Measurements from ENCODE around the gene EMP2.
"Not testable (repeated sequence)": the region's sequence is repeated elsewhere in the genome, so short reads cannot be mapped to it uniquely, and the experiment has no call there.

EMP2 gene

DNA sequence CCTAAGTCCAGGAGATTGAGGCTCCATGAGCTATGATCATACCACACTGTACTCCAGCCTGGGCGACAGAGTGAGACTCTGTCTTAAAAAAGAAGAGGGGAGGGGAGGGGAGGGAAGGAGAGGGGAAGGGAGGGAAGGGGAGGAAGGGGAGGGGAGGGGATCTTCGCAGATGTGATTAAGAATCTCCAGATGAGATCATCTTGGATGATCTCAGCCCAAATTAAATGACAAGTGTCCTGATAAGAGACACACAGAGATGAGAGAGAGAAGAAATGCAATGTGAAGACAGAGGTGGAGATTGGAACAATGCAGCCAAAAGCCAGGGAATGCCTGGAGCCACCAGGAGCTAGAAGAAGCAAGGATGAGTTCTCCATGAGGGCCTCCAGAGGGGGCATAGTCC, 70.1 kb downstream of the EMP2 start:
- Histone ChIP-seq H4K20me1 (ENCODE audit: insufficient read depth, low read length, poor library complexity, severe bottlenecking) (no peaks in the 10 kb centered on the region), H3K36me3 (ENCODE audit: insufficient read depth, low read length) (no peaks in the 10 kb centered on the region), H3K4me1 (ENCODE audit: insufficient read depth, low read length, poor library complexity, severe bottlenecking) (no peaks in the 10 kb centered on the region), H3F3A (ENCODE audit: low read depth) (no peaks in the 10 kb centered on the region), H3K9me2 (replicated peaks; ENCODE audit: low read depth, low read length) (no peaks in the 10 kb centered on the region), H3K27me3 (ENCODE audit: insufficient read depth, low read length, poor library complexity, severe bottlenecking) (no peaks in the 10 kb centered on the region), H3K4me3 (ENCODE audit: low read length, poor library complexity, severe bottlenecking) (no peak overlapping the region), H3K4me2 (ENCODE audit: low read depth, low read length, poor library complexity, severe bottlenecking) (no peak overlapping the region), H3K79me2 (ENCODE audit: insufficient read depth, low read length) (no peaks in the 10 kb centered on the region), H3K9ac (ENCODE audit: low read depth, low read length, poor library complexity, severe bottlenecking) (no peak overlapping the region), H2AFZ (ENCODE audit: low read length) (no peak overlapping the region), H3K9me3 (ENCODE audit: insufficient read depth, low read depth, low read length) (no peaks in the 10 kb centered on the region)
- TF ChIP-seq, protein P1, sequence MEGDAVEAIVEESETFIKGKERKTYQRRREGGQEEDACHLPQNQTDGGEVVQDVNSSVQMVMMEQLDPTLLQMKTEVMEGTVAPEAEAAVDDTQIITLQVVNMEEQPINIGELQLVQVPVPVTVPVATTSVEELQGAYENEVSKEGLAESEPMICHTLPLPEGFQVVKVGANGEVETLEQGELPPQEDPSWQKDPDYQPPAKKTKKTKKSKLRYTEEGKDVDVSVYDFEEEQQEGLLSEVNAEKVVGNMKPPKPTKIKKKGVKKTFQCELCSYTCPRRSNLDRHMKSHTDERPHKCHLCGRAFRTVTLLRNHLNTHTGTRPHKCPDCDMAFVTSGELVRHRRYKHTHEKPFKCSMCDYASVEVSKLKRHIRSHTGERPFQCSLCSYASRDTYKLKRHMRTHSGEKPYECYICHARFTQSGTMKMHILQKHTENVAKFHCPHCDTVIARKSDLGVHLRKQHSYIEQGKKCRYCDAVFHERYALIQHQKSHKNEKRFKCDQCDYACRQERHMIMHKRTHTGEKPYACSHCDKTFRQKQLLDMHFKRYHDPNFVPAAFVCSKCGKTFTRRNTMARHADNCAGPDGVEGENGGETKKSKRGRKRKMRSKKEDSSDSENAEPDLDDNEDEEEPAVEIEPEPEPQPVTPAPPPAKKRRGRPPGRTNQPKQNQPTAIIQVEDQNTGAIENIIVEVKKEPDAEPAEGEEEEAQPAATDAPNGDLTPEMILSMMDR (conservative IDR thresholded peaks at IDR 0.05; ENCODE audit: low read length): no peak
- no peak for TF ChIP-seq EZH2phosphoT487 (IDR thresholded peaks at IDR 0.05; ENCODE audit: borderline replicate concordance)

DNA sequence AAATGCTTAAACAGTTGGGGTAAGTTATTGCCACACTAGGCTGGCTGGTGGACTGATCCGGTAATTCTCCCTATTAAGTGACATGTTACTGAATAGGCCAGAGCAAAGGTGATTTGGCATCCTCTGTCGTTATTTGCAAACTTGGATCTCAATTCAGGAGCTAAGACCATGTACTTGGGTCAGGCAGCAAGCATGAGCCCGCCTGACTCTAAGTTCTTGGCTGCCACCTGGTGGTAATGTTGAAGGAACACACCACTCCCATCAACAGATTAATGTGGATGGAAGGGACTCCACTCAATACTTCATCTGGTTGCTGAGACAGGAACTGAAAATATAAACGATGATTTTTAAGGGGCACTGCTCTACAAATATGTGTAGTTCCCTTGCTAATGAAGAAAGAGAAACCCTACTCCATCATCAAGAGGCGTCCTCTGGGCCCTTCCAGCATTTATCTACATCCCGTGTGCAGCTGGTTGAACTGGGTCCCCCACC, 70.8 kb downstream of the EMP2 start:
- no peaks in the 10 kb centered on the region for H4K20me1 ChIP-seq (ENCODE audit: insufficient read depth, low read length, poor library complexity, severe bottlenecking)
- no peaks in the 10 kb centered on the region for H3F3A ChIP-seq (ENCODE audit: low read depth)
- no peak overlapping the region for H2AFZ ChIP-seq (ENCODE audit: low read length)
- H3K27me3 ChIP-seq (ENCODE audit: insufficient read depth, low read length, poor library complexity, severe bottlenecking): no peaks in the 10 kb centered on the region
- no peak overlapping the region for H3K9ac ChIP-seq (ENCODE audit: low read depth, low read length, poor library complexity, severe bottlenecking)
- TF ChIP-seq EZH2phosphoT487 (IDR thresholded peaks at IDR 0.05; ENCODE audit: borderline replicate concordance): no peak
- TF ChIP-seq, protein P1 (conservative IDR thresholded peaks at IDR 0.05; ENCODE audit: low read length): peak; percentile 60
- H3K36me3 ChIP-seq (ENCODE audit: insufficient read depth, low read length): no peaks in the 10 kb centered on the region
- H3K4me1 ChIP-seq (ENCODE audit: insufficient read depth, low read length, poor library complexity, severe bottlenecking): no peaks in the 10 kb centered on the region
- H3K9me3 ChIP-seq (ENCODE audit: insufficient read depth, low read depth, low read length): no peaks in the 10 kb centered on the region
- no peak overlapping the region for H3K4me3 ChIP-seq (ENCODE audit: low read length, poor library complexity, severe bottlenecking)
- H3K4me2 ChIP-seq (ENCODE audit: low read depth, low read length, poor library complexity, severe bottlenecking): no peak overlapping the region
- H3K9me2 ChIP-seq (replicated peaks; ENCODE audit: low read depth, low read length): no peaks in the 10 kb centered on the region
- H3K79me2 ChIP-seq (ENCODE audit: insufficient read depth, low read length): no peaks in the 10 kb centered on the region

DNA sequence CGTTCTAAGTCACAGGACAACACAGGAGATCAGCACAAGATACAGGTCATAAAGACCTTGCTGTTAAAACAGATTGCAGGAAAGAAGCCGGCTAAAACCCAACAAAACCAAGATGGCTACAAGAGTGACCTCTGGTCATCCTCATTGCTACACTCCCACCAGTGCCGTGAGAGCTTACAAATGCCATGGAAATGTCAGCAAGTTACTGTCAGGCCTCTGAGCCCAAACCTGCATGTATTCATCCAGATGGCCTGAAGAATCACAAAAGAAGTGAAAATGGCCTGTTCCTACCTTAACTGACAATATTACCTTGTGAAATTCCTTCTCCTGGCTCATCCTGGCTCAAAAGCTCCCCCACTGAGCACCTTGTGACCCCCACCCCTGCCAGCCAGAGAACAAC, 75.1 kb downstream of the EMP2 start:
- not testable (repeated sequence) for H3K79me2 ChIP-seq (ENCODE audit: insufficient read depth, low read length); H3K9me2 ChIP-seq (replicated peaks; ENCODE audit: low read depth, low read length); H3K4me2 ChIP-seq (ENCODE audit: low read depth, low read length, poor library complexity, severe bottlenecking); H4K20me1 ChIP-seq (ENCODE audit: insufficient read depth, low read length, poor library complexity, severe bottlenecking); H3K4me1 ChIP-seq (ENCODE audit: insufficient read depth, low read length, poor library complexity, severe bottlenecking); H3K9me3 ChIP-seq (ENCODE audit: insufficient read depth, low read depth, low read length); H3K9ac ChIP-seq (ENCODE audit: low read depth, low read length, poor library complexity, severe bottlenecking); H3K36me3 ChIP-seq (ENCODE audit: insufficient read depth, low read length); H3K27me3 ChIP-seq (ENCODE audit: insufficient read depth, low read length, poor library complexity, severe bottlenecking); H3F3A ChIP-seq (ENCODE audit: low read depth); H3K4me3 ChIP-seq (ENCODE audit: low read length, poor library complexity, severe bottlenecking); H2AFZ ChIP-seq (ENCODE audit: low read length)

DNA sequence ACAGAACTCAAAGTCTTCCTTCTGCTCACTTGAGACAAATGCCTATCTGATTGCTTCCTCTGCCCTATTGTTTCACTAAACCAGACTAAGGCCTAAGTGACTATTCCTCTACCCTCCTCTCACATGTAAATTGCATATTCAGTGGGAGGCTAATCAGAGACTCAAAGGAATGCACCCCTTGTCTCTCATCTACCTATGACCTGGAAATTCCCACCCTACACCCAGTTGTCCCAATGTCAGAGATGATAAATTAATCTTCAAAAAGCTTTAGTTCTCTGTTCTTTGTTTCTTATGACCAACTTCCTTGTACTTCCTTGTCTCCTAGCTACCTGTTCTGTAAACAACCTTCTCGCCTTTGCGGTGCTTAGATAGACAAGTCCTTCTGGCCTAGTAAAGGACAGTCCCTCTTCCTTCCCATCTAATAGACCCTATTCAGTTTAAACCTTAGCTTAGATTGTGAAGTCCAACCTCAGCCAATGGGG, 76.0 kb downstream of the EMP2 start:
- Histone ChIP-seq H3F3A (ENCODE audit: low read depth) (no peaks in the 10 kb centered on the region), H2AFZ (ENCODE audit: low read length) (no peak overlapping the region), H3K4me1 (ENCODE audit: insufficient read depth, low read length, poor library complexity, severe bottlenecking) (no peaks in the 10 kb centered on the region), H3K27me3 (ENCODE audit: insufficient read depth, low read length, poor library complexity, severe bottlenecking) (no peaks in the 10 kb centered on the region), H3K9ac (ENCODE audit: low read depth, low read length, poor library complexity, severe bottlenecking) (no peak overlapping the region), H3K9me3 (ENCODE audit: insufficient read depth, low read depth, low read length) (no peaks in the 10 kb centered on the region), H3K9me2 (replicated peaks; ENCODE audit: low read depth, low read length) (no peaks in the 10 kb centered on the region), H3K4me2 (ENCODE audit: low read depth, low read length, poor library complexity, severe bottlenecking) (no peak overlapping the region), H3K4me3 (ENCODE audit: low read length, poor library complexity, severe bottlenecking) (no peak overlapping the region), H3K79me2 (ENCODE audit: insufficient read depth, low read length) (no peaks in the 10 kb centered on the region), H3K36me3 (ENCODE audit: insufficient read depth, low read length) (no peaks in the 10 kb centered on the region), H4K20me1 (ENCODE audit: insufficient read depth, low read length, poor library complexity, severe bottlenecking) (no peaks in the 10 kb centered on the region)
- TF ChIP-seq, protein P1 (conservative IDR thresholded peaks at IDR 0.05; ENCODE audit: low read length): no peak
- TF ChIP-seq EZH2phosphoT487 (IDR thresholded peaks at IDR 0.05; ENCODE audit: borderline replicate concordance): no peak

Data from Loucy (cell line).